ENCODE results near the gene SH3PXD2B. TPM values are rescaled to one million over a fixed set of nuclear protein-coding genes. Genes with fewer than 3 reads are reported as not detected.

The SH3PXD2B gene
- total and polyA plus RNA-seq, 2 of the 13 experiments (the other 11 are each of a cell fraction or from before 2014, with no cell fraction given), result 3.4 to 4.6 TPM

DNA sequence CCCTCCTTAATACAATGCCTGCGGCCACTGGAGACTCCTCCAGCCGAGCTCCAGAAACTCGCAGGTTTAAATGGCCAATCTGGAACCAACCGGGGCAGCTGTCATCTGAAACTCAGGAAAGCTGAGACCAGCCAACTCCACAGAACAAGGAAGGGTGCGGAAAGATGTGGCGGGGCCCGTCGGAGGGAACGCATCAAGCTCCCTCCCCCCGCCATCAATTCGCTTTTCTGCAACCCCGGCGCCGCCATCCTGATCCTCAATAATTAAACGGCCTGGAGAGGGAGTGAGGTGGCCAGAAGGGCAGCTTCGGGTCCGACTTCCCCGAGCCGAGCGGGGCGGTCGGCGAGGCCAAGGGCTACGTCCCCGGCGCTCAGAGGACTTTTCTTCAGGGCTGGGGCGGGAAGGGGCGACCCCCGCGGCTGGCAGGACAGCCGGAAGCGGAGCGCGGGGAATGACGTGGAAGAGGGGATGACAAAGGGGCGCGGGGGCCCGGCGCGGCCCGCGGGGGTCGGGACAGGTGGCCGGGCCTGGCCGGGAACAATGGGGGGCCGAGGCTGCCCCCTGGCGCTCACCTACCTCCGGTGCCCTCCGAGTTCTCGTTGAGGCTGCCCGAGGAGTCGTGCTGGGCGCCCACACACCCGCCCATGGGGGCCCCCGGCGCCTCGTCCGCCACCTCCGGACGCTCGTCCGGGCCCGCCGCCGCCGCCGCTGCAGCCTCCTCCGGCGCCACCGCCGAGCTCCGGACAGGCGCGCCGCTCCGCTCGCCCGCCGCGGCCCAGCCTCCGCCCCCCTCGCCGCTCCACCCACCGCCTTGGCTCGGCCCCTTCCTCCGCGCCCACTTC is 171.1 kb downstream of the SH3PXD2B start, which contains the start of gene UBTD2 (continued):
- TF ChIP-seq, protein P1, sequence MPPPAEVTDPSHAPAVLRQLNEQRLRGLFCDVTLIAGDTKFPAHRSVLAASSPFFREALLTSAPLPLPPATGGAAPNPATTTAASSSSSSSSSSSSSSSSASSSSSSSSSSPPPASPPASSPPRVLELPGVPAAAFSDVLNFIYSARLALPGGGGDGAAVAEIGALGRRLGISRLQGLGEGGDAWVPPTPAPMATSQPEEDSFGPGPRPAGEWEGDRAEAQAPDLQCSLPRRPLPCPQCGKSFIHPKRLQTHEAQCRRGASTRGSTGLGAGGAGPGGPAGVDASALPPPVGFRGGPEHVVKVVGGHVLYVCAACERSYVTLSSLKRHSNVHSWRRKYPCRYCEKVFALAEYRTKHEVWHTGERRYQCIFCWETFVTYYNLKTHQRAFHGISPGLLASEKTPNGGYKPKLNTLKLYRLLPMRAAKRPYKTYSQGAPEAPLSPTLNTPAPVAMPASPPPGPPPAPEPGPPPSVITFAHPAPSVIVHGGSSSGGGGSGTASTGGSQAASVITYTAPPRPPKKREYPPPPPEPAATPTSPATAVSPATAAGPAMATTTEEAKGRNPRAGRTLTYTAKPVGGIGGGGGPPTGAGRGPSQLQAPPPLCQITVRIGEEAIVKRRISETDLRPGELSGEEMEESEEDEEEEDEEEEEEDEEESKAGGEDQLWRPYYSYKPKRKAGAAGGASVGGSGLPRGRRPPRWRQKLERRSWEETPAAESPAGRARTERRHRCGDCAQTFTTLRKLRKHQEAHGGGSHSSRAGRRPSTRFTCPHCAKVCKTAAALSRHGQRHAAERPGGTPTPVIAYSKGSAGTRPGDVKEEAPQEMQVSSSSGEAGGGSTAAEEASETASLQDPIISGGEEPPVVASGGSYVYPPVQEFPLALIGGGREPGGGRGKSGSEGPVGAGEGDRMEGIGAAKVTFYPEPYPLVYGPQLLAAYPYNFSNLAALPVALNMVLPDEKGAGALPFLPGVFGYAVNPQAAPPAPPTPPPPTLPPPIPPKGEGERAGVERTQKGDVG (CRISPR knock-in tag; IDR thresholded peaks at IDR 0.05; ENCODE audit: borderline replicate concordance), result no peak
- TF ChIP-seq, protein P2, sequence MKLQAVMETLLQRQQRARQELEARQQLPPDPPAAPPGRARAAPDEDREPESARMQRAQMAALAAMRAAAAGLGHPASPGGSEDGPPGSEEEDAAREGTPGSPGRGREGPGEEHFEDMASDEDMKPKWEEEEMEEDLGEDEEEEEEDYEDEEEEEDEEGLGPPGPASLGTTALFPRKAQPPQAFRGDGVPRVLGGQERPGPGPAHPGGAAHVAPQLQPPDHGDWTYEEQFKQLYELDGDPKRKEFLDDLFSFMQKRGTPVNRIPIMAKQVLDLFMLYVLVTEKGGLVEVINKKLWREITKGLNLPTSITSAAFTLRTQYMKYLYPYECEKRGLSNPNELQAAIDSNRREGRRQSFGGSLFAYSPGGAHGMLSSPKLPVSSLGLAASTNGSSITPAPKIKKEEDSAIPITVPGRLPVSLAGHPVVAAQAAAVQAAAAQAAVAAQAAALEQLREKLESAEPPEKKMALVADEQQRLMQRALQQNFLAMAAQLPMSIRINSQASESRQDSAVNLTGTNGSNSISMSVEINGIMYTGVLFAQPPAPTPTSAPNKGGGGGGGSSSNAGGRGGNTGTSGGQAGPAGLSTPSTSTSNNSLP (IDR thresholded peaks at IDR 0.05; ENCODE audit: low read depth, low read length), result no peak
- TF ChIP-seq, protein P3, sequence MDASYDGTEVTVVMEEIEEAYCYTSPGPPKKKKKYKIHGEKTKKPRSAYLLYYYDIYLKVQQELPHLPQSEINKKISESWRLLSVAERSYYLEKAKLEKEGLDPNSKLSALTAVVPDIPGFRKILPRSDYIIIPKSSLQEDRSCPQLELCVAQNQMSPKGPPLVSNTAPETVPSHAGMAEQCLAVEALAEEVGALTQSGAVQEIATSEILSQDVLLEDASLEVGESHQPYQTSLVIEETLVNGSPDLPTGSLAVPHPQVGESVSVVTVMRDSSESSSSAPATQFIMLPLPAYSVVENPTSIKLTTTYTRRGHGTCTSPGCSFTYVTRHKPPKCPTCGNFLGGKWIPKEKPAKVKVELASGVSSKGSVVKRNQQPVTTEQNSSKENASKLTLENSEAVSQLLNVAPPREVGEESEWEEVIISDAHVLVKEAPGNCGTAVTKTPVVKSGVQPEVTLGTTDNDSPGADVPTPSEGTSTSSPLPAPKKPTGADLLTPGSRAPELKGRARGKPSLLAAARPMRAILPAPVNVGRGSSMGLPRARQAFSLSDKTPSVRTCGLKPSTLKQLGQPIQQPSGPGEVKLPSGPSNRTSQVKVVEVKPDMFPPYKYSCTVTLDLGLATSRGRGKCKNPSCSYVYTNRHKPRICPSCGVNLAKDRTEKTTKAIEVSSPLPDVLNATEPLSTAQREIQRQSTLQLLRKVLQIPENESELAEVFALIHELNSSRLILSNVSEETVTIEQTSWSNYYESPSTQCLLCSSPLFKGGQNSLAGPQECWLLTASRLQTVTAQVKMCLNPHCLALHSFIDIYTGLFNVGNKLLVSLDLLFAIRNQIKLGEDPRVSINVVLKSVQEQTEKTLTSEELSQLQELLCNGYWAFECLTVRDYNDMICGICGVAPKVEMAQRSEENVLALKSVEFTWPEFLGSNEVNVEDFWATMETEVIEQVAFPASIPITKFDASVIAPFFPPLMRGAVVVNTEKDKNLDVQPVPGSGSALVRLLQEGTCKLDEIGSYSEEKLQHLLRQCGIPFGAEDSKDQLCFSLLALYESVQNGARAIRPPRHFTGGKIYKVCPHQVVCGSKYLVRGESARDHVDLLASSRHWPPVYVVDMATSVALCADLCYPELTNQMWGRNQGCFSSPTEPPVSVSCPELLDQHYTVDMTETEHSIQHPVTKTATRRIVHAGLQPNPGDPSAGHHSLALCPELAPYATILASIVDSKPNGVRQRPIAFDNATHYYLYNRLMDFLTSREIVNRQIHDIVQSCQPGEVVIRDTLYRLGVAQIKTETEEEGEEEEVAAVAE (CRISPR knock-in tag; IDR thresholded peaks at IDR 0.05; ENCODE audit: borderline replicate concordance), result no peak
- TF ChIP-seq, protein P4, sequence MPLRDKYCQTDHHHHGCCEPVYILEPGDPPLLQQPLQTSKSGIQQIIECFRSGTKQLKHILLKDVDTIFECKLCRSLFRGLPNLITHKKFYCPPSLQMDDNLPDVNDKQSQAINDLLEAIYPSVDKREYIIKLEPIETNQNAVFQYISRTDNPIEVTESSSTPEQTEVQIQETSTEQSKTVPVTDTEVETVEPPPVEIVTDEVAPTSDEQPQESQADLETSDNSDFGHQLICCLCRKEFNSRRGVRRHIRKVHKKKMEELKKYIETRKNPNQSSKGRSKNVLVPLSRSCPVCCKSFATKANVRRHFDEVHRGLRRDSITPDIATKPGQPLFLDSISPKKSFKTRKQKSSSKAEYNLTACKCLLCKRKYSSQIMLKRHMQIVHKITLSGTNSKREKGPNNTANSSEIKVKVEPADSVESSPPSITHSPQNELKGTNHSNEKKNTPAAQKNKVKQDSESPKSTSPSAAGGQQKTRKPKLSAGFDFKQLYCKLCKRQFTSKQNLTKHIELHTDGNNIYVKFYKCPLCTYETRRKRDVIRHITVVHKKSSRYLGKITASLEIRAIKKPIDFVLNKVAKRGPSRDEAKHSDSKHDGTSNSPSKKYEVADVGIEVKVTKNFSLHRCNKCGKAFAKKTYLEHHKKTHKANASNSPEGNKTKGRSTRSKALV (CRISPR knock-in tag; IDR thresholded peaks at IDR 0.05), result no peak
- TF ChIP-seq ZBTB8A (CRISPR knock-in tag; IDR thresholded peaks at IDR 0.05; ENCODE audit: borderline replicate concordance, low read depth), result no peak
- no peak for TF ChIP-seq MEF2D (CRISPR knock-in tag; IDR thresholded peaks at IDR 0.05)
- no peak for TF ChIP-seq ZNF567 (CRISPR knock-in tag; IDR thresholded peaks at IDR 0.05; ENCODE audit: borderline replicate concordance)
- no peak for TF ChIP-seq SRSF4 (IDR thresholded peaks at IDR 0.05; ENCODE audit: low read depth, low read length, poor library complexity, severe bottlenecking)
- TF ChIP-seq ZNF121 (CRISPR knock-in tag; IDR thresholded peaks at IDR 0.05), result no peak
- no peak for TF ChIP-seq SP140L (CRISPR knock-in tag; IDR thresholded peaks at IDR 0.05; ENCODE audit: borderline replicate concordance)
- no peak for TF ChIP-seq ZBTB21 (CRISPR knock-in tag; IDR thresholded peaks at IDR 0.05)
- no peak for TF ChIP-seq KDM1A (CRISPR knock-in tag; IDR thresholded peaks at IDR 0.05)
- no peak for TF ChIP-seq U2AF2 (IDR thresholded peaks at IDR 0.05; ENCODE audit: low read depth, low read length)
- no peak for TF ChIP-seq SMAD3 (CRISPR knock-in tag; IDR thresholded peaks at IDR 0.05)
- TF ChIP-seq ZNF33B (CRISPR knock-in tag; IDR thresholded peaks at IDR 0.05), result peak; percentile 73
- TF ChIP-seq CCAR2 (optimal IDR thresholded peaks at IDR 0.05; ENCODE audit: low read depth, low read length), result no peak
- no peak for TF ChIP-seq JUNB (CRISPR knock-in tag; IDR thresholded peaks at IDR 0.05; ENCODE audit: borderline replicate concordance)
- no peak for TF ChIP-seq CHCHD3 (CRISPR knock-in tag; IDR thresholded peaks at IDR 0.05)
